Omental fat pad (tissue), 4 donors: ENCODE results near the gene MBIP. TPM values are rescaled to one million over a fixed set of nuclear protein-coding genes. Genes with fewer than 3 reads are reported as not detected.
A peak's percentile ranks its signal among the peaks of the same experiment; 100 is the strongest.

ENCODE experiments used
- ATAC-seq: fragments of 150-250 bp; one replicate; pipeline ENCODE4 v1.9.1; 2016; ENCODE audit warnings: mild to moderate bottlenecking, moderate library complexity; ENCODE audit not compliant: low FRiP score
- DNase-seq: peaks from one replicate; pipeline ENCODE4 v3.0.0-alpha.2; 2019; ENCODE audit warnings: low spot score
- total RNA-seq, 4 donors: library from RNA; depleted of rRNA; stranded (reverse); fragments of >200 nt; gene quantifications; one replicate each; pipeline ENCODE4 v1.1.0, GENCODE V29; 2016
- TF ChIP-seq, protein P1 (sequence below), 3 donors: fragments of 450-650 bp; IDR thresholded peaks; one replicate each; pipeline ENCODE4 v1.5.1; 2016 to 2017; ENCODE audit warnings: antibody characterized with exemption in 3 of 3, mild to moderate bottlenecking in 3 of 3, moderate library complexity in 2 of 3

MBIP gene
- 10 to 100 TPM; 10.8 to 18.3 (median 12.4) TPM for total RNA-seq

GRCh38 chr14:36320200-36320896, at the start of gene MBIP:
Gene MBIP (minus strand): TSS chr14:36320637. CDS start chr14:36320588, 49 bp downstream.
- TF ChIP-seq, protein P1, sequence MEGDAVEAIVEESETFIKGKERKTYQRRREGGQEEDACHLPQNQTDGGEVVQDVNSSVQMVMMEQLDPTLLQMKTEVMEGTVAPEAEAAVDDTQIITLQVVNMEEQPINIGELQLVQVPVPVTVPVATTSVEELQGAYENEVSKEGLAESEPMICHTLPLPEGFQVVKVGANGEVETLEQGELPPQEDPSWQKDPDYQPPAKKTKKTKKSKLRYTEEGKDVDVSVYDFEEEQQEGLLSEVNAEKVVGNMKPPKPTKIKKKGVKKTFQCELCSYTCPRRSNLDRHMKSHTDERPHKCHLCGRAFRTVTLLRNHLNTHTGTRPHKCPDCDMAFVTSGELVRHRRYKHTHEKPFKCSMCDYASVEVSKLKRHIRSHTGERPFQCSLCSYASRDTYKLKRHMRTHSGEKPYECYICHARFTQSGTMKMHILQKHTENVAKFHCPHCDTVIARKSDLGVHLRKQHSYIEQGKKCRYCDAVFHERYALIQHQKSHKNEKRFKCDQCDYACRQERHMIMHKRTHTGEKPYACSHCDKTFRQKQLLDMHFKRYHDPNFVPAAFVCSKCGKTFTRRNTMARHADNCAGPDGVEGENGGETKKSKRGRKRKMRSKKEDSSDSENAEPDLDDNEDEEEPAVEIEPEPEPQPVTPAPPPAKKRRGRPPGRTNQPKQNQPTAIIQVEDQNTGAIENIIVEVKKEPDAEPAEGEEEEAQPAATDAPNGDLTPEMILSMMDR (IDR thresholded peaks at IDR 0.05) = no peak
- ATAC-seq (peak; percentile 96), DNase-seq (peak; percentile 89)

GRCh38 chr14:36367985-36368774, 47.7 kb upstream of the MBIP start:
- no peak for ATAC-seq

GRCh38 chr14:36365766-36366165, 45.3 kb upstream of the MBIP start:
- DNase-seq (no peak), ATAC-seq (no peak)
- TF ChIP-seq, protein P1 (IDR thresholded peaks at IDR 0.05) = no peak

More at GRCh38 chr14:36367985-36368774, 47.7 kb upstream of the MBIP start:
- TF ChIP-seq, protein P1 (IDR thresholded peaks at IDR 0.05) = no peak
- no peak for DNase-seq

GRCh38 chr14:36363704-36364103, 43.3 kb upstream of the MBIP start:
- no peak for ATAC-seq
- DNase-seq = no peak
- TF ChIP-seq, protein P1 (IDR thresholded peaks at IDR 0.05) = no peak

GRCh38 chr14:36362648-36363047, 42.2 kb upstream of the MBIP start:
- TF ChIP-seq, protein P1 (IDR thresholded peaks at IDR 0.05) = no peak
- no peak for ATAC-seq
- no peak for DNase-seq

GRCh38 chr14:36361210-36361853, 40.9 kb upstream of the MBIP start:
- DNase-seq (no peak), ATAC-seq (no peak)
- TF ChIP-seq, protein P1 (IDR thresholded peaks at IDR 0.05) = no peak
